AG09309 (cell line): ENCODE data around the gene LMTK3.

Experiments
- DNase-seq: peaks from one replicate; pipeline ENCODE4 v3.0.0-alpha.2; 2010; ENCODE audit warnings: low read depth
- H3K4me3 ChIP-seq: 2 replicates; pipeline ENCODE4 v1.5.1; 2011; ENCODE audit warnings: mild to moderate bottlenecking, low read depth, low read length, moderate library complexity; ENCODE audit not compliant: control insufficient read depth
- TF ChIP-seq, protein P1 (sequence below): IDR thresholded peaks from 2 replicates; pipeline ENCODE4 v1.5.1; 2011; ENCODE audit warnings: mild to moderate bottlenecking, low read depth, low read length, inconsistent platforms; ENCODE audit not compliant: insufficient read depth, control insufficient read depth; ENCODE audit errors: missing control alignments

Gene LMTK3

DNA sequence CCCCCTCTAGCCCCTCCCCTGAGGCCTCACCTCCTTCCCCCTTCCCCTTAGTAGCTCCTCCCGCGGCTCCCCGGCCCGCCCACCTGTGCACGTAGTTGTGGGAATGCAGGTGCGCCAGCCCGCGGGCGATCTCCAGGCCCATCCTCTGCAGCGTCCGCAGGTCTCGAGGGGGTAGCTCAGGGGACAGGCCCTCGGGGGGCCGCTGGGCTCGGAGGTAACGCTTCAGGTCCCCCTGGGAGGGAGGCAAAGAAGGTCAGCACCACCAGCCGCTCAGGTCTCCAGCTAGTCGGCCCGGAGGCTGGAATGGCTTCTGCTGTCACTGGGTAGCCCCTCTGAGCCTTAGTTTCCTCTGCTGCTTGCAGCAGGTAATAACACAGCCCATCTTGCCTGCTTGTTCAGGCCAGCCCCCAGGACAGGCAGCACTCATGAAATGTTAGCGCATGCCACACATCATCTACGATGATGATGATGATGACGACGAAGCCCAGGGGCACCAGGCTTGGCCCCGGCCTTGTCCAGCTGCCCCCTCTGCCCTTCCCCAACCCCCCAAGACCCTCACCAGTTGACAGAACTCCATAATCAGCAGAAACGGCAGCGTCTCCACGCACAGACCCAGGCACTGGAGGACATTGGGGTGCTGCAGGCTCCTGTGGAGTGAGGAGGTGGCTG, 9.2 kb downstream of the LMTK3 start:
- DNase-seq, result no peak
- no peak overlapping the region for H3K4me3 ChIP-seq
- TF ChIP-seq, protein P1, sequence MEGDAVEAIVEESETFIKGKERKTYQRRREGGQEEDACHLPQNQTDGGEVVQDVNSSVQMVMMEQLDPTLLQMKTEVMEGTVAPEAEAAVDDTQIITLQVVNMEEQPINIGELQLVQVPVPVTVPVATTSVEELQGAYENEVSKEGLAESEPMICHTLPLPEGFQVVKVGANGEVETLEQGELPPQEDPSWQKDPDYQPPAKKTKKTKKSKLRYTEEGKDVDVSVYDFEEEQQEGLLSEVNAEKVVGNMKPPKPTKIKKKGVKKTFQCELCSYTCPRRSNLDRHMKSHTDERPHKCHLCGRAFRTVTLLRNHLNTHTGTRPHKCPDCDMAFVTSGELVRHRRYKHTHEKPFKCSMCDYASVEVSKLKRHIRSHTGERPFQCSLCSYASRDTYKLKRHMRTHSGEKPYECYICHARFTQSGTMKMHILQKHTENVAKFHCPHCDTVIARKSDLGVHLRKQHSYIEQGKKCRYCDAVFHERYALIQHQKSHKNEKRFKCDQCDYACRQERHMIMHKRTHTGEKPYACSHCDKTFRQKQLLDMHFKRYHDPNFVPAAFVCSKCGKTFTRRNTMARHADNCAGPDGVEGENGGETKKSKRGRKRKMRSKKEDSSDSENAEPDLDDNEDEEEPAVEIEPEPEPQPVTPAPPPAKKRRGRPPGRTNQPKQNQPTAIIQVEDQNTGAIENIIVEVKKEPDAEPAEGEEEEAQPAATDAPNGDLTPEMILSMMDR, result no peak

DNA sequence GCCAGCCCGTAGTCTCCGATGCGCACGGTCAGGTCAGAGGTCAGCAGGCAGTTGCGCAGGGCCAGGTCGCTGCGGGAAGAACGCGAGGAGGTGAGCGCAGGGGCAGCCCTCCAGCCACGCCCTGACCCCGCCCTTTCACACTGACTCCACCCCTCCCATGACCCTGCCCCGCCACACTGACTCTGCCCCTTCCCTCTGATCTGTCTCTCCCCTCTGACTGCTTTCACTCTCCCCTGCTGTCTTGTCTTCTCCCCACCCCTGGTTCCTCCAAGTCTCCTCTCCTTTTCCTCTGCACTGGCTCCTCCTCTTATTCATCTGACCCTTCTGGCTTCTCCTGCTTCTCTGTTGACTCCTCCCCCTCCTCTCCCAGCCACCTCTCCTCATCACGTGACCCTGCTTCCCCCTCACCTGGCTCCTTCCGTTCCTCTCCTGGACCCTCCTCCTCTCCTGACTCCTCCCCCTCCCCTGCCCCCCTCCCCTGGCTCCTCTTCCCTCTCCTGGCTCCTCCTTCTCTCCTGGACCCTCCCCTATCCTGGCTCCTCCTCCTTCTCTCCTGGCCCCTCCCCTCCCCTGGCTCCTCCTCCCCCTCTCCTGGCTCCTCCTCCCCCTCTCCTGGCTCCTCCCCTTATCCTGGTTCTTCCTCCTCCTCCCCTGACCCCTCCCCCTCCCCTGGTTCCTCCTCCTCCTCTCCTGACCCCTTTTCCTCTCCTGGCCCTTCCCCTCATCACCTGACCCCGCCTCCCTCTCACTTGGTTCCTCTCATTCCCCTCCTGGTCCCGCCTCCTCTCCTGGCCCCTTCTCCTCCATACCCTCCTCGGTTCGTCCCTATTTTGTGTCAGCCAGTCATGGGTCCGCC, 9.9 kb downstream of the LMTK3 start:
- TF ChIP-seq, protein P1, result no peak
- no peak overlapping the region for H3K4me3 ChIP-seq
- no peak for DNase-seq

DNA sequence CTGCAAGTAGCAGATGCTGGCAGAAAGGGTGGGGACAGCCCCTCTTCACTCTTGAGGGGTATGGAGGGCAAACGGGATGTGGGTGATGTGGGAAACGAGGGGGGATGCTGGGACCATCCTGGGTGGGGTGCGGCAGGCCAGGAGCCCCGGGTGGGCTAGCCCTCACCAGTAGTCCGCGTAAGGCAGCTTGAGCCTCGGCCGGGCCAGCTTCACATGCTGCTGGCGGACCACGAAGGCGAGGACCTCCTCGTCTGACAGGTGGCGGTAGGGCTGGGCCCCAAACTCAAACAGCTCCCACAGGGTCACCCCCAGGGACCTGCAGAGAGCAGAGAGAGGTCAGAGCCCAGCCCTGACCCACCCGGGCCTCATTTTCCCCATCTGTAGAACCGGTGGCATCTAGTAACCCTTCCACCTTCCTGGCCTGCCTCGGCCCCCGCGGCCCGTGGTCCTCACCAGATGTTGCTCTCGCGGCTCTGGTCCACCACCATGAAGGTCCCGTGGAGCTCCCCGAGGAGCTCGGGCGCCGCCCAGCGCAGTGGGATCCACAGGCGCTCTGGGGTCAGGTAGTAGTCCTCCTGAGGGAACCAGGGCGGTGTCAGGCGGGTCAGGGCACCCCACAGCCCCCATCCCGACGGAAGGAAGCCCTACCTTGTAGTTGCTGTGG, 10.7 kb downstream of the LMTK3 start:
- no peak for DNase-seq
- no peak overlapping the region for H3K4me3 ChIP-seq
- TF ChIP-seq, protein P1, result no peak

DNA sequence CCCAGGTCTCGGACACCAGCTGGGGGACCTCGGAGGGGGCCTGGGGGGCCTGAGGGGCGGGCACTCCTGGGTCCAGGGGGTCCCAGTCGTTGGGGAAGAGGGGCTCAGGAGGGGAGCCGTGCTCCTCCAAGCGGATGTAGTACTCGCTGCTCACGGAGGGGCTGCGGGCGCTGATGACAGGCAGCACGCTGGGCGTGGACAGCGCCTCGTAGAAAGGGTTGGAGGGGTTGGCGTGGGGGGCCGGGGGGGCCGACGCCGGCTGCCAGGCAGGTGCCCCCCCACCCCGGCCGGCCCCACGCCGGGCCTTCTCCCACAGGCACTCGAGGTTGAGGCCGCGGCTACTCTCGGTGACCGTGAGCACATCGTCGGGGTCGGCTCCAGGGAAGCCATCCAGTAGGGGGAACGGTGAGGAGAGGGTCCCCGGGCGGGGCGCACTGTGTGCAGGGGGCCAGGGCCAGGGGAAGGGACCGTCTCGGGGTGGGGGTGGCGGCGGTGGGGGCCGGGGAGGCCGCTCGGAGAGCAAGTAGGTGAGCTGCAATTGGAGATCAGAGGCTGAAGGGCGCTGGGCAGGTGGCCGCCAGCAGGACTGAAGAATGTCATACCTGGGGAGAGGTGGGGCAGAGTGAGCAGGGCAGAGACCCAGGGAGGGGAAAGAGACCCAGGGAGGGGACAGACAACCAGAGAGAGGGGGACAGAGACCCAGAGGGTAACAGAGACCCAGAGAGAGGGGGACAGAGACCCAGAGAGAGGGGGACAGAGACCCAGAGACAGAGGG, 12.1 kb downstream of the LMTK3 start:
- no peak for DNase-seq
- H3K4me3 ChIP-seq, result no peak overlapping the region
- TF ChIP-seq, protein P1, result no peak

DNA sequence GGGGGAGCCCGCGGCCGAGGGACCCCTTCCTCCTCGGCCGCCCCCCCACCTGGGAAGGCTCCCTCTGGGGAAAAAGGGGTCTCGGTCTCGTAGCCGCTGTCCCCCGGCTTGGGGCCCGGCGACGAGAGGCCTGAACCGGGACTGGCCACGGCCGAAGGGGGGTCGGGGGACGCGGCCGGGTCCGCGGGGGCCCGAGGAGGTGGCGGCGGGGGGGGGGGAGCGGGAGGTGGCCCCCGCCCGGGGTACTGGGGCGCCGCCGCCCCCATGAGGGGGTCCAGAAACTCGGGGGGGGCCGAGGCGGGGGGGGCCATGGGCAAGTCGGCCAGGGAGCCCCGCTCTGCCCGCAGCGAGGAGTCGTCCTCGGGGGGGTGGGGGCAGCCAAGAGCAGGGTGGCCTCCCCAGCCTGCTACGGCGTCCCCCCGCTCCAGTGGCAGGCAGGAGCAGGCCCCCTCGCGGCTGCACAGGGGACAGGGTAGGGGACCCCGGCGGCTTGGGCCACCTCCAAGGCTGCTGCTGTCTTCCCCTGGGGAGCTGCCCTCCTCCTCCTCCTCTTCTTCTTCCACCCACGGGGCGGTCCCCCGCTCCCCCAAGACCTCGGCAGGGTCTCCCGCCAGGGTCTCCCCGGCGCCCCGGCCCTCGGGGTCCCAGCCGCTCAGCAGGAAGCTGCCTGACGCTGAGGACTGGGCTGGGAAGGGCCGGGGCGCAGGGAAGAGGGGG, 12.9 kb downstream of the LMTK3 start:
- H3K4me3 ChIP-seq, result no peak overlapping the region
- TF ChIP-seq, protein P1, result no peak
- no peak for DNase-seq
